HepG2 (cell line): ENCODE results near the gene WDR81. TPM values are rescaled to one million over a fixed set of nuclear protein-coding genes. Genes with fewer than 3 reads are reported as not detected.
"Not testable (repeated sequence)": the region's sequence is repeated elsewhere in the genome, so short reads cannot be mapped to it uniquely, and the experiment has no call there.

Experiments
- ATAC-seq: fragments of 200-7000 bp; cut with Tn5 transposase; 3 replicates; pipeline ENCODE4 v1.9.1; 2020; ENCODE audit warnings: mild to moderate bottlenecking, moderate library complexity
- BruUV-seq: library from RNA; stranded (reverse); fragments of 400-500 nt; replicated peaks from 2 replicates; lab custom pipeline; 2021; lab: Mats Ljungman, UMichigan
- CTCF ChIA-PET: fragments of 300-600 bp; formaldehyde crosslinking; extraction: SDS; loops from one replicate; lab custom pipeline; 2021; ENCODE audit warnings: low total read pairs, inconsistent platforms, low intra/inter-chr PET ratio; lab: Yijun Ruan, JAX
- POLR2A ChIA-PET: fragments of 350-600 bp; sonication (Branson Sonifier 250); formaldehyde crosslinking; loops from one replicate; lab custom pipeline; 2020; ENCODE audit warnings: antibody characterized with exemption, inconsistent platforms; lab: Yijun Ruan, JAX
- DNase-seq: peaks from one replicate; pipeline ENCODE4 v3.0.0-alpha.2; 2015; ENCODE audit warnings: low spot score
- FAIRE-seq: peaks from 3 replicates; lab custom pipeline; 2011; peaks lifted over from hg19 to GRCh38; lab: Jason Lieb, UNC
- H2AFZ ChIP-seq: one replicate; pipeline ENCODE4 v1.6.1; 2011; ENCODE audit warnings: low read length, inconsistent platforms
- H3K27ac ChIP-seq: fragments of 300-600 bp; 3 replicates; pipeline ENCODE4 v1.8.0; 2011; ENCODE audit warnings: mixed run types, mild to moderate bottlenecking, mixed read lengths, low read length, inconsistent platforms; ENCODE audit not compliant: insufficient read depth; ENCODE audit errors: extremely low read length
- H3K27me3 ChIP-seq, 2 experiments: fragments of 200-600 bp in 1 of 2; 2 replicates in 1 of 2; 3 replicates in 1 of 2; pipeline versions ENCODE4 v1.6.0 to v1.8.0; 2011; ENCODE audit warnings: low read length in 2 of 2, mild to moderate bottlenecking in 2 of 2, moderate library complexity in 2 of 2, inconsistent platforms in 1 of 2; ENCODE audit not compliant: insufficient read depth in 2 of 2, control insufficient read depth in 1 of 2
- H3K36me3 ChIP-seq, 2 experiments: fragments of 200-600 bp in 1 of 2; replicated peaks in 1 of 2; 2 replicates in 1 of 2; 3 replicates in 1 of 2; pipeline versions ENCODE4 v1.5.1 to v1.8.0; 2011; ENCODE audit warnings: low read length in 2 of 2, inconsistent platforms in 1 of 2; ENCODE audit not compliant: insufficient read depth in 2 of 2, control insufficient read depth in 1 of 2
- H3K4me1 ChIP-seq: 2 replicates; pipeline ENCODE4 v1.5.1; 2012; ENCODE audit warnings: low read length, inconsistent platforms; ENCODE audit not compliant: insufficient read depth
- H3K4me2 ChIP-seq: 2 replicates; pipeline ENCODE4 v1.6.0; 2011; ENCODE audit warnings: low read depth, low read length, inconsistent platforms
- H3K4me3 ChIP-seq, 3 experiments: fragments of 200-600 bp in 1 of 3; sonication (generic), shearing (Covaris generic) in 1 of 3; replicated peaks in 1 of 3; 2 replicates each; pipeline ENCODE4 v1.5.1; 2011 to 2016; ENCODE audit warnings: low read length in 3 of 3, inconsistent platforms in 2 of 3, low read depth in 2 of 3, mild to moderate bottlenecking in 2 of 3, control low read depth in 1 of 3, mixed read lengths in 1 of 3; ENCODE audit not compliant: insufficient read depth in 1 of 3
- H3K79me2 ChIP-seq: one replicate; pipeline ENCODE4 v1.6.1; 2011; ENCODE audit warnings: low read length, inconsistent platforms; ENCODE audit not compliant: insufficient read depth
- H3K9ac ChIP-seq: 2 replicates; pipeline ENCODE4 v1.6.0; 2011; ENCODE audit warnings: mild to moderate bottlenecking, low read depth, low read length, inconsistent platforms; ENCODE audit not compliant: insufficient read depth
- H3K9me3 ChIP-seq: 2 replicates; pipeline ENCODE4 v1.5.1; 2012; ENCODE audit warnings: mild to moderate bottlenecking, low read length
- H4K20me1 ChIP-seq: 2 replicates; pipeline ENCODE4 v1.6.0; 2011; ENCODE audit warnings: inconsistent platforms, mild to moderate bottlenecking, low read length, moderate library complexity; ENCODE audit not compliant: insufficient read depth
- ATF7 ChIP-seq, 2 experiments: fragments of 450-650 bp in 1 of 2; sonication (generic) in 1 of 2; formaldehyde crosslinking in 1 of 2; IDR thresholded peaks; 2 replicates each; pipeline versions ENCODE4 v1.4.0 to v1.6.1; 2016 to 2020; ENCODE audit warnings: antibody characterized with exemption in 1 of 2, mild to moderate bottlenecking in 1 of 2, missing genetic modification reagents in 1 of 2
- DNMT3B ChIP-seq: conservative IDR thresholded peaks from 2 replicates; pipeline ENCODE4 v1.6.1; 2016; ENCODE audit warnings: missing biosample characterization, control low read depth
- ESRRA ChIP-seq: sonication (generic); formaldehyde crosslinking; IDR thresholded peaks from 2 replicates; pipeline ENCODE4 v1.5.1; 2020; ENCODE audit warnings: mild to moderate bottlenecking, low read depth, missing genetic modification reagents
- MEF2D ChIP-seq: sonication (generic); formaldehyde crosslinking; IDR thresholded peaks from 2 replicates; pipeline ENCODE4 v1.5.1; 2020; ENCODE audit warnings: mild to moderate bottlenecking, missing genetic modification reagents
- WGBS: methylation state at CpG from one replicate; pipeline ENCODE4 v1.1.6; 2017; ENCODE audit warnings: low lambda C conversion rate; 5-methylcytosine and 5-hydroxymethylcytosine counted together
- in situ Hi-C: cut with HindIII; loops from 2 replicates; pipeline ENCODE4 v1.10.0; 2017; ENCODE audit warnings: low pct_unique_long_range_greater_than_20kb; ENCODE audit not compliant: extremely low pct_ligation_motif_present
- intact Hi-C: fragments of 100-400 bp; cut with micrococcal nuclease; formaldehyde crosslinking; loops from one replicate; pipeline ENCODE4 v1.10.0; 2022; ENCODE audit not compliant: unreplicated experiment
- polyA plus RNA-seq, 8 experiments: library from polyadenylated mRNA; depleted of rRNA in 3 of 8; stranded (reverse) in 7 of 8; unstranded in 1 of 8; fragments of >200 nt; fragmentation: Illumina TruSeq in 4 of 8; extraction: Trizol in 4 of 8; gene quantifications; 2 replicates each; pipeline versions ENCODE4 v1.2.1 to v1.2.3, GENCODE V29; 2011 to 2016; ENCODE audit warnings: low read depth in 4 of 8, missing spikeins in 1 of 8, mixed read lengths in 1 of 8; ENCODE audit not compliant: insufficient read depth in 1 of 8
- total RNA-seq, 5 experiments: library from RNA; depleted of rRNA; stranded (reverse); fragments of >200 nt; fragmentation: Illumina TruSeq; extraction: Trizol; gene quantifications; 2 replicates each; pipeline ENCODE4 v1.2.3, GENCODE V29; 2016; ENCODE audit warnings: low read depth in 1 of 5
- TF ChIP-seq, protein P1 (sequence below): sonication (generic); formaldehyde crosslinking; IDR thresholded peaks from 2 replicates; pipeline ENCODE4 v1.4.0; 2020; ENCODE audit warnings: mild to moderate bottlenecking, missing genetic modification reagents
- TF ChIP-seq, protein P2 (sequence below): sonication (generic); formaldehyde crosslinking; IDR thresholded peaks from 2 replicates; pipeline ENCODE4 v1.5.1; 2020; ENCODE audit warnings: mild to moderate bottlenecking, moderate library complexity, missing genetic modification reagents
- TF ChIP-seq, protein P3 (sequence below): sonication (generic); formaldehyde crosslinking; IDR thresholded peaks from 2 replicates; pipeline ENCODE4 v1.4.0; 2020; ENCODE audit warnings: missing genetic modification reagents

Gene WDR81
- total and polyA plus RNA-seq, 2 of the 13 experiments (the other 11 are each of a cell fraction or from before 2014, with no cell fraction given), result 9.1 to 16.7 TPM

DNA sequence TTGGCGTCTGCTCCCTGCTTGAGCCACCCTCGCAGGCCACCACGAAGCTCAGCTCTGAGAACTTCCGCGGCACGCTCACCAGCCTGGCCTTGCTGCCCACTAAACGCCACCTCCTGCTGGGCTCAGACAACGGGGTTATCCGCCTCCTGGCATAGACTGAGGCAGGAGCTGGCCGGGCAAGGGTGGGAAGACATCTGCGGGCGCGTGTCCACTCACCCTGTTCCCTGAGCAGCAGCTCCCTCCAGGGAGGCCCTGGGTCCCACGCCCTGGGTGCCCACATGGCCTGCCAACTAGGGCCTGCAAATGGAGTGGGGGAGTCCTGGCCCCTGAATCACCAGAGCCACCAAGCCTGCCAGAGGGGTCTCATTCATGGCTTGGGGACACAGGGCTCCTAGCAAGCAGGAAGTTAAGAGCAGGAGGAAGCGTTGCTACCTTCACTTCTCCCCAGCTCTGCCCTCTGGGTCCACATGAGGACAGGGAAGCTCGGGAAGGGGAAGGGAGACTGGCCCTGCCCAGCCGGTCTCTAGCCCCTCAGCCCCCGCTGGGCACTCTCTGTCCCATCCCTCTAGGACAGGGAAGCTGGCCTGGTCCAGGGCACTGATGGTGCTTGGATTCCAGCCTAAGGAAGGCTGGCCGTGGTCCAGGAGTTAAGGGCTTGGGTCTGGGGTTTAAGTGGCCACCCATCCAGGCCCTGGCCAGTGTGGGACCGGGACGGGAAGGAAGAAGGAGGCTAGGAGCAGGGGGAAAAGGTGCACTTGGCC is 13.2 kb downstream of the WDR81 start (continued):
- TF ChIP-seq, protein P1, sequence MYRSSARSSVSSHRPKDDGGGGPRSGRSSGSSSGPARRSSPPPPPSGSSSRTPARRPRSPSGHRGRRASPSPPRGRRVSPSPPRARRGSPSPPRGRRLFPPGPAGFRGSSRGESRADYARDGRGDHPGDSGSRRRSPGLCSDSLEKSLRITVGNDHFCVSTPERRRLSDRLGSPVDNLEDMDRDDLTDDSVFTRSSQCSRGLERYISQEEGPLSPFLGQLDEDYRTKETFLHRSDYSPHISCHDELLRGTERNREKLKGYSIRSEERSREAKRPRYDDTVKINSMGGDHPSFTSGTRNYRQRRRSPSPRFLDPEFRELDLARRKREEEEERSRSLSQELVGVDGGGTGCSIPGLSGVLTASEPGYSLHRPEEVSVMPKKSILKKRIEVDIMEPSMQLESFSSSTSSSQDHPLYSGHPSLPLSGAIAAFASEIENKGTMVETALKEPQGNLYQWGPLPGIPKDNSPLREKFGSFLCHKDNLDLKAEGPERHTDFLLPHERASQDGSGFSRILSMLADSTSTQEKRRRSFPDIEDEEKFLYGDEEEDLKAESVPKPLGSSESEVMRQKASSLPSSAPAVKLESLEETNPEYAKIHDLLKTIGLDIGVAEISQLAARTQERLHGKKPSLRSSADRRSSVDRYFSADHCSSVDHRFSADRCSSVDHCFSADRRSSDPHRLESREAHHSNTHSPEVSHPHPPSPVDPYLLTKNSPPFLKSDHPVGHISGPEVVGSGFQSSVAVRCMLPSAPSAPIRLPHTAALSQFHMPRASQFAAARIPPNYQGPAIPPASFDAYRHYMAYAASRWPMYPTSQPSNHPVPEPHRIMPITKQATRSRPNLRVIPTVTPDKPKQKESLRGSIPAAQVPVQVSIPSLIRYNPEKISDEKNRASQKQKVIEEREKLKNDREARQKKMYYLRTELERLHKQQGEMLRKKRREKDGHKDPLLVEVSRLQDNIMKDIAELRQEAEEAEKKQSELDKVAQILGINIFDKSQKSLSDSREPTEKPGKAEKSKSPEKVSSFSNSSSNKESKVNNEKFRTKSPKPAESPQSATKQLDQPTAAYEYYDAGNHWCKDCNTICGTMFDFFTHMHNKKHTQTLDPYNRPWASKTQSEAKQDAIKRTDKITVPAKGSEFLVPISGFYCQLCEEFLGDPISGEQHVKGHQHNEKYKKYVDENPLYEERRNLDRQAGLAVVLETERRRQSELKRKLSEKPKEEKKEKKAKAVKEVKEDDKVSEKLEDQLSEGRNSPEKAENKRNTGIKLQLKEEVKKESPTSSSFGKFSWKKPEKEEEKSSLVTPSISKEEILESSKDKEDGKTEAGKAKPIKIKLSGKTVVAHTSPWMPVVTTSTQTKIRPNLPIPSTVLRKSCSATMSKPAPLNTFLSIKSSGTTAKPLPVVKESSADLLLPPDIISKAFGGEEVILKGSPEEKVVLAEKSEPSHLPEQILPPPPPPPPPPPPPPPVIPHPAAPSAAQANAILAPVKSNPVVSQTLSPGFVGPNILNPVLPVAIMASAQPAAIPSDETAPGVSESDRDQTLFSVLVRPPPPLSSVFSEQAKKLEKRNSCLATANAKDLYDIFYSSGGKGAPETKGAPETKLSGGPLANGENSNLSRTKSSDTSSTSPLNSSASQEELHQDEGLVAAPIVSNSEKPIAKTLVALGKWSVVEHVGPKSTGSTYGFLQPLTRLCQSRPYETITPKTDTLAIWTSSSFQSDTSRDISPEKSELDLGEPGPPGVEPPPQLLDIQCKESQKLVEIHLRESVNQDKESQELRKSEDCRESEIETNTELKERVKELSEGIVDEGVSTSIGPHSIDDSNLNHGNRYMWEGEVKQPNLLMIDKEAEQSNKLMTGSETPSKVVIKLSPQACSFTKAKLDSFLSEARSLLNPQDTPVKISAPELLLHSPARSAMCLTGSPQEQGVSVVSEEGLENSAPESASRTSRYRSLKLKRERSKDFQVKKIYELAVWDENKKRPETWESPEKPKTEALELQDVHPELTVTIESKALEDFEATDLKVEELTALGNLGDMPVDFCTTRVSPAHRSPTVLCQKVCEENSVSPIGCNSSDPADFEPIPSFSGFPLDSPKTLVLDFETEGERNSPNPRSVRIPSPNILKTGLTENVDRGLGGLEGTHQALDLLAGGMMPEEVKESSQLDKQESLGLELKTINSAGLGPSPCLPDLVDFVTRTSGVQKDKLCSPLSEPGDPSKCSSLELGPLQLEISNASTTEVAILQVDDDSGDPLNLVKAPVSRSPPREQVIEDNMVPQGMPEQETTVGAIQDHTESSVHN (CRISPR knock-in tag), result no peak
- no peak for TF ChIP-seq ATF7 (IDR thresholded peaks at IDR 0.05)
- 0 out of 2 replicates have a peak, but pooled peaks have one; percentile 15 for TF ChIP-seq ATF7 (CRISPR knock-in tag; IDR thresholded peaks at IDR 0.05)
- TF ChIP-seq, protein P2, sequence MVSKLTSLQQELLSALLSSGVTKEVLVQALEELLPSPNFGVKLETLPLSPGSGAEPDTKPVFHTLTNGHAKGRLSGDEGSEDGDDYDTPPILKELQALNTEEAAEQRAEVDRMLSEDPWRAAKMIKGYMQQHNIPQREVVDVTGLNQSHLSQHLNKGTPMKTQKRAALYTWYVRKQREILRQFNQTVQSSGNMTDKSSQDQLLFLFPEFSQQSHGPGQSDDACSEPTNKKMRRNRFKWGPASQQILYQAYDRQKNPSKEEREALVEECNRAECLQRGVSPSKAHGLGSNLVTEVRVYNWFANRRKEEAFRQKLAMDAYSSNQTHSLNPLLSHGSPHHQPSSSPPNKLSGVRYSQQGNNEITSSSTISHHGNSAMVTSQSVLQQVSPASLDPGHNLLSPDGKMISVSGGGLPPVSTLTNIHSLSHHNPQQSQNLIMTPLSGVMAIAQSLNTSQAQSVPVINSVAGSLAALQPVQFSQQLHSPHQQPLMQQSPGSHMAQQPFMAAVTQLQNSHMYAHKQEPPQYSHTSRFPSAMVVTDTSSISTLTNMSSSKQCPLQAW (CRISPR knock-in tag), result 0 out of 2 replicates have a peak, but pooled peaks have one; percentile 16
- no peak for TF ChIP-seq DNMT3B (CRISPR knock-in tag)
- TF ChIP-seq ESRRA (CRISPR knock-in tag), result no peak
- TF ChIP-seq, protein P3, sequence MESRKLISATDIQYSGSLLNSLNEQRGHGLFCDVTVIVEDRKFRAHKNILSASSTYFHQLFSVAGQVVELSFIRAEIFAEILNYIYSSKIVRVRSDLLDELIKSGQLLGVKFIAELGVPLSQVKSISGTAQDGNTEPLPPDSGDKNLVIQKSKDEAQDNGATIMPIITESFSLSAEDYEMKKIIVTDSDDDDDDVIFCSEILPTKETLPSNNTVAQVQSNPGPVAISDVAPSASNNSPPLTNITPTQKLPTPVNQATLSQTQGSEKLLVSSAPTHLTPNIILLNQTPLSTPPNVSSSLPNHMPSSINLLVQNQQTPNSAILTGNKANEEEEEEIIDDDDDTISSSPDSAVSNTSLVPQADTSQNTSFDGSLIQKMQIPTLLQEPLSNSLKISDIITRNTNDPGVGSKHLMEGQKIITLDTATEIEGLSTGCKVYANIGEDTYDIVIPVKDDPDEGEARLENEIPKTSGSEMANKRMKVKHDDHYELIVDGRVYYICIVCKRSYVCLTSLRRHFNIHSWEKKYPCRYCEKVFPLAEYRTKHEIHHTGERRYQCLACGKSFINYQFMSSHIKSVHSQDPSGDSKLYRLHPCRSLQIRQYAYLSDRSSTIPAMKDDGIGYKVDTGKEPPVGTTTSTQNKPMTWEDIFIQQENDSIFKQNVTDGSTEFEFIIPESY (CRISPR knock-in tag), result peak; percentile 70; the same call in 1 of the 2 replicates
- TF ChIP-seq MEF2D (CRISPR knock-in tag), result no peak
- TF ChIP-seq, all 625 proteins: peak for 9

DNA sequence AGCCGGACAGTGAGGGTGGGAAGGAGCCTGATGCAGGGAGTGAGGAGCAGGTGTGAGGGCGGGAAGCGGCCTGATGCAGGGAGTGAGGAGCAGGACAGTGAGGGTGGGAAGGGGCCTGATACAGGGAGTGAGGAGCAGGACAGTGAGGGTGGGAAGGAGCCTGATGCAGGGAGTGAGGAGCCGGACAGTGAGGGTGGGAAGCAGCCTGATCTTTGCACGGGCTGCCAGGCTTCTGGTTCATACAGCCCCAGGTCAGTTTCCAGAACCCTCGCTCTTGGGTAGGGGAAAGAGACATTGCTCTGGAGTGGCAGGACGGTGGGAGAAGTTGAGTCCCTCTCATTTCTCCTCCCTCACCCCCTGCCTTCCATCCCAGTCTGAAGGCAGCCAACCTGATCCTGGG is 17.4 kb downstream of the WDR81 start:
- H3K27me3 ChIP-seq, FAIRE-seq, in situ Hi-C loops, H2AFZ ChIP-seq, H3K9me3 ChIP-seq, DNase-seq, CTCF ChIA-PET, BruUV-seq: not testable (repeated sequence)
- Histone ChIP-seq H3K79me2 (peaks cover 36% of the 10 kb centered on the region), H3K4me3 (peak overlapping the region in 2 of 3 experiments; percentile 4 to 83; a peak in 2 of 6 replicates), H4K20me1 (peaks cover 14% of the 10 kb centered on the region; the same call in 1 of the 2 replicates), H3K27ac (peak overlapping the region; percentile 84), H3K9ac (peak overlapping the region; percentile 71), H3K36me3 (peaks cover 5 to 13% of the 10 kb centered on the region in 2 experiments; a peak in 3 of 5 replicates), H3K4me1 (peaks cover 59% of the 10 kb centered on the region), H3K4me2 (peak overlapping the region; percentile 88)
- intact Hi-C loops, result loop anchor here (1.0 to 2.0 kb wide), 2 partner anchors 20 to 25 kb away; partner anchors contain the start of gene SERPINF1
- WGBS, result 71% methylated on average over 7 of the region's 7 CpGs
- POLR2A ChIA-PET, result interaction anchor here (0.6 to 16.4 kb wide), 11 partner anchors 9 to 256 kb away, joined by 3 to 299 read pairs (median 7); partner anchors contain the start of genes RILP, SERPINF1 and WDR81
- ATAC-seq, result peak; percentile 3; the same call in 2 of the 3 replicates
